ENCODE results near the gene CERS6. TPM values are rescaled to one million over a fixed set of nuclear protein-coding genes. Genes with fewer than 3 reads are reported as not detected.

CERS6 gene
- total and polyA plus RNA-seq, 4 donors: 4.3 to 25.8 (median 13.6) TPM

DNA sequence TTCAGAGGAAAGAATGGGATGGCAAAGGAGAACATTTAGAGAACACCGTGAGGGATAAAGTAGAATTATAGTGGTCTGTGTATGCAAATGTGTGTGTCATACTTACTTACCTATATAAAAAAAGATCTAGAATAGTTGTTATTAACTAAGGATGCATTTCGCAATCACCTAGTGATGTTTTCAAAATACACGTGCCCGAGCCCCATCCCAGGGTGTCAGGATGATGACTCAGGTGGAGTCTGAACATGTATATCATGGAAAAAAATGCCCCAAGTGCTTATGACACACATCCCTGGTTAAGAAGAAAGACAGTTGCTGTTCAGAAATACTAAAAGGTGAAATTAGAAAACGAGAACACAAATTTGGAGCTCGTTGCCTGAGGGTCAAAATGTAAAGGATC is 109.0 kb downstream of the CERS6 start:
- no peak overlapping the region for H3K4me3 ChIP-seq
- peaks cover 0 to 27% (median 0%) of the 10 kb centered on the region in 5 donors for H3K4me1 ChIP-seq (ENCODE audit: control insufficient read depth in 5 of 5, insufficient read depth in 5 of 5, low read length in 5 of 5)
- ATAC-seq (ENCODE audit: insufficient read depth, low FRiP score) (no peak), DNase-seq (no peak)
- H3K27me3 ChIP-seq (ENCODE audit: control insufficient read depth in 3 of 3, insufficient read depth in 3 of 3, low read length in 2 of 3): no peaks in the 10 kb centered on the region
- TF ChIP-seq, protein P1, sequence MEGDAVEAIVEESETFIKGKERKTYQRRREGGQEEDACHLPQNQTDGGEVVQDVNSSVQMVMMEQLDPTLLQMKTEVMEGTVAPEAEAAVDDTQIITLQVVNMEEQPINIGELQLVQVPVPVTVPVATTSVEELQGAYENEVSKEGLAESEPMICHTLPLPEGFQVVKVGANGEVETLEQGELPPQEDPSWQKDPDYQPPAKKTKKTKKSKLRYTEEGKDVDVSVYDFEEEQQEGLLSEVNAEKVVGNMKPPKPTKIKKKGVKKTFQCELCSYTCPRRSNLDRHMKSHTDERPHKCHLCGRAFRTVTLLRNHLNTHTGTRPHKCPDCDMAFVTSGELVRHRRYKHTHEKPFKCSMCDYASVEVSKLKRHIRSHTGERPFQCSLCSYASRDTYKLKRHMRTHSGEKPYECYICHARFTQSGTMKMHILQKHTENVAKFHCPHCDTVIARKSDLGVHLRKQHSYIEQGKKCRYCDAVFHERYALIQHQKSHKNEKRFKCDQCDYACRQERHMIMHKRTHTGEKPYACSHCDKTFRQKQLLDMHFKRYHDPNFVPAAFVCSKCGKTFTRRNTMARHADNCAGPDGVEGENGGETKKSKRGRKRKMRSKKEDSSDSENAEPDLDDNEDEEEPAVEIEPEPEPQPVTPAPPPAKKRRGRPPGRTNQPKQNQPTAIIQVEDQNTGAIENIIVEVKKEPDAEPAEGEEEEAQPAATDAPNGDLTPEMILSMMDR (IDR thresholded peaks at IDR 0.05; ENCODE audit: control extremely low read depth, extremely low read depth): no peak
- 74 to 85% methylated on average over 6 of the region's 6 CpGs for WGBS, 2 donors
- H3K9ac ChIP-seq (ENCODE audit: insufficient read depth in 1 of 2, low read length in 2 of 2): no peak overlapping the region
- no peaks in the 10 kb centered on the region for H3K9me3 ChIP-seq (ENCODE audit: control insufficient read depth in 4 of 4, insufficient read depth in 3 of 4, low read length in 3 of 4)
- peak overlapping the region in 1 of 2 donors; percentile 57 for H3K27ac ChIP-seq (ENCODE audit: low read depth in 1 of 2, low read length in 1 of 2)
- H3K36me3 ChIP-seq (ENCODE audit: control insufficient read depth in 4 of 4, insufficient read depth in 4 of 4, low read length in 4 of 4): no peaks in the 10 kb centered on the region

DNA sequence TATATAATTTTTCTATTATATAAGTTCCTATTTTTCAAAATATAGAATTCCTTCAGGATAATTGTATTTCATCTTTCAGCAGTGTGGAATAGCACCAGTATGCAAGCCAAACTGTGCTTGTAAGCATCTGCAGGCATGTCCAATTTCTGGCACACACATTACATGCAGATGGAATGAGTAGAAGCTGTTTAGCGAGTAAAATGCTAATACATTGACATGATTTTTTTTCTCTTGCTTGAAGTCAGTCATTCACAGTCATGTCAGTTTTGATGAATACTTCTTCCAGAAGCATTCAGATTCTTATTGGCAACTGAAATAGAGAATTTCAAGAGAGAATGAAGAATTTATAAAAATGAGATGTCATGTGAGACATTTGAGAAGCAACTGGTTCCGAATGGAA is 109.4 kb downstream of the CERS6 start:
- 97 to 99% methylated on average over 2 of the region's 2 CpGs for WGBS, 2 donors
- Histone ChIP-seq H3K4me3 (no peak overlapping the region), H3K27ac (ENCODE audit: low read depth in 1 of 2, low read length in 1 of 2) (peak overlapping the region in 1 of 2 donors; percentile 57), H3K9me3 (ENCODE audit: control insufficient read depth in 4 of 4, insufficient read depth in 3 of 4, low read length in 3 of 4) (no peaks in the 10 kb centered on the region), H3K36me3 (ENCODE audit: control insufficient read depth in 4 of 4, insufficient read depth in 4 of 4, low read length in 4 of 4) (no peaks in the 10 kb centered on the region), H3K4me1 (ENCODE audit: control insufficient read depth in 5 of 5, insufficient read depth in 5 of 5, low read length in 5 of 5) (peaks cover 0 to 27% (median 0%) of the 10 kb centered on the region in 5 donors), H3K9ac (ENCODE audit: insufficient read depth in 1 of 2, low read length in 2 of 2) (no peak overlapping the region), H3K27me3 (ENCODE audit: control insufficient read depth in 3 of 3, insufficient read depth in 3 of 3, low read length in 2 of 3) (no peaks in the 10 kb centered on the region)
- ATAC-seq (ENCODE audit: insufficient read depth, low FRiP score) (no peak), DNase-seq (peak in 1 of 3 donors; percentile 35)
- TF ChIP-seq, protein P1 (IDR thresholded peaks at IDR 0.05; ENCODE audit: control extremely low read depth, extremely low read depth): no peak

- Histone ChIP-seq H3K9ac (ENCODE audit: insufficient read depth in 1 of 2, low read length in 2 of 2) (no peak overlapping the region), H3K36me3 (ENCODE audit: control insufficient read depth in 4 of 4, insufficient read depth in 4 of 4, low read length in 4 of 4) (no peaks in the 10 kb centered on the region)
- peak in 2 of 3 donors; percentile 21 to 55 for DNase-seq
These were observed 111.0 kb downstream of the CERS6 start for GRCh38 chr2:168566974-168567665.

More at GRCh38 chr2:168566974-168567665, 111.0 kb downstream of the CERS6 start:
- TF ChIP-seq, protein P1 (IDR thresholded peaks at IDR 0.05; ENCODE audit: control extremely low read depth, extremely low read depth): no peak
- Histone ChIP-seq H3K9me3 (ENCODE audit: control insufficient read depth in 4 of 4, insufficient read depth in 3 of 4, low read length in 3 of 4) (no peaks in the 10 kb centered on the region), H3K4me1 (ENCODE audit: control insufficient read depth in 5 of 5, insufficient read depth in 5 of 5, low read length in 5 of 5) (peaks cover 0 to 27% (median 0%) of the 10 kb centered on the region in 5 donors), H3K27ac (ENCODE audit: low read depth in 1 of 2, low read length in 1 of 2) (peak overlapping the region in 1 of 2 donors; percentile 48), H3K27me3 (ENCODE audit: control insufficient read depth in 3 of 3, insufficient read depth in 3 of 3, low read length in 2 of 3) (no peaks in the 10 kb centered on the region), H3K4me3 (no peak overlapping the region)
- no peak for ATAC-seq (ENCODE audit: insufficient read depth, low FRiP score)

All from lung (tissue), 12 donors.